ENCODE measurements around the gene MAP3K4.

GRCh38 chr6:160960839-160961238, 30.7 kb upstream of the MAP3K4 start:
- no peak for TF ChIP-seq CTCF (IDR thresholded peaks at IDR 0.05)
- no peak for TF ChIP-seq POLR2AphosphoS5 (IDR thresholded peaks at IDR 0.05)

Data from stomach (tissue), 4 donors.